Uterus (tissue), 4 donors: Measurements from ENCODE around the gene TLE6. TPM values are rescaled to one million over a fixed set of nuclear protein-coding genes. Genes with fewer than 3 reads are reported as not detected.

Experiments
- DNase-seq, 2 donors: peaks; one replicate each; pipeline ENCODE4 v3.0.0-alpha.2; 2019 to 2020
- H3K27ac ChIP-seq, 2 donors: fragments of 200-600 bp; sonication (generic); 1 replicate in 1 of 2; 2 replicates in 1 of 2; pipeline ENCODE4 v1.5.1; 2016 to 2018
- H3K27me3 ChIP-seq, 2 donors: fragments of 200-600 bp; sonication (generic); one replicate each; pipeline ENCODE4 v1.5.1; 2018 to 2019; ENCODE audit warnings: control low read depth in 1 of 2
- H3K36me3 ChIP-seq, 2 donors: fragments of 200-600 bp; sonication (generic); one replicate each; pipeline ENCODE4 v1.5.1; 2019; ENCODE audit warnings: control low read depth in 1 of 2
- H3K4me1 ChIP-seq, 2 donors: fragments of 200-600 bp; sonication (generic); one replicate each; pipeline ENCODE4 v1.5.1; 2018 to 2019; ENCODE audit warnings: control low read depth in 1 of 2
- H3K4me3 ChIP-seq, 2 donors: fragments of 200-600 bp; sonication (generic); 1 replicate in 1 of 2; 2 replicates in 1 of 2; pipeline ENCODE4 v1.5.1; 2018 to 2019; ENCODE audit warnings: mild to moderate bottlenecking in 1 of 2
- H3K9me3 ChIP-seq, 2 donors: fragments of 200-600 bp; sonication (generic); one replicate each; pipeline ENCODE4 v1.5.1; 2019; ENCODE audit warnings: control low read depth in 1 of 2
- CTCF ChIP-seq, 4 experiments: fragments of 200-600 bp in 2 of 4; fragments of 450-650 bp in 2 of 4; sonication (generic) in 2 of 4; IDR thresholded peaks; one replicate each; pipeline ENCODE4 v1.5.1; 2016 to 2019; ENCODE audit warnings: antibody characterized with exemption in 4 of 4, mild to moderate bottlenecking in 2 of 4, moderate library complexity in 1 of 4
- POLR2A ChIP-seq, 2 donors: fragments of 450-650 bp; IDR thresholded peaks; one replicate each; pipeline ENCODE4 v1.6.1; 2016; ENCODE audit warnings: antibody characterized with exemption in 2 of 2, mild to moderate bottlenecking in 1 of 2, moderate library complexity in 1 of 2
- intact Hi-C: fragments of 100-400 bp; cut with DNase I; formaldehyde crosslinking; loops from one replicate; pipeline ENCODE4 v1.15.1; 2023; ENCODE audit warnings: low total_unique reads
- total RNA-seq, 4 donors: library from RNA; depleted of rRNA in 3 of 4; stranded (reverse); fragments of >200 nt in 3 of 4; gene quantifications; one replicate each; pipeline versions ENCODE4 v1.1.0 to v1.2.4, GENCODE V29; 2014 to 2023
- donor health status: DM: yes; HTN: yes; CAD: no.

The TLE6 gene
- total RNA-seq, 4 donors from 2014 or later = 0.46 to 3.5 (median 1.1) TPM; not detected in 1

- H3K27ac ChIP-seq = no peak overlapping the region
- H3K36me3 ChIP-seq = no peaks in the 10 kb centered on the region
- no peaks in the 10 kb centered on the region for H3K27me3 ChIP-seq
- intact Hi-C loops = no loop called here
- DNase-seq = no peak
- H3K9me3 ChIP-seq = no peaks in the 10 kb centered on the region
- no peak overlapping the region for H3K4me3 ChIP-seq
- H3K4me1 ChIP-seq = no peaks in the 10 kb centered on the region
- no peak for TF ChIP-seq CTCF (IDR thresholded peaks at IDR 0.05)
- TF ChIP-seq POLR2A (IDR thresholded peaks at IDR 0.05) = no peak
Observed at GRCh38 chr19:2993579-2993978, 16.2 kb downstream of the TLE6 start.

GRCh38 chr19:2994588-2995131 is 17.3 kb downstream of the TLE6 start:
- no peak for TF ChIP-seq CTCF (IDR thresholded peaks at IDR 0.05)
- TF ChIP-seq POLR2A (IDR thresholded peaks at IDR 0.05) = no peak
- intact Hi-C loops = no loop called here
- no peak for DNase-seq
- Histone ChIP-seq H3K36me3 (no peaks in the 10 kb centered on the region), H3K4me1 (no peaks in the 10 kb centered on the region), H3K4me3 (no peak overlapping the region), H3K27me3 (no peaks in the 10 kb centered on the region), H3K9me3 (no peaks in the 10 kb centered on the region), H3K27ac (no peak overlapping the region)

- no peak overlapping the region for H3K27ac ChIP-seq
- H3K4me3 ChIP-seq = no peak overlapping the region
- no peaks in the 10 kb centered on the region for H3K9me3 ChIP-seq
- no peak for DNase-seq
- H3K36me3 ChIP-seq = no peaks in the 10 kb centered on the region
- TF ChIP-seq CTCF (IDR thresholded peaks at IDR 0.05) = no peak
- no peak for TF ChIP-seq POLR2A (IDR thresholded peaks at IDR 0.05)
- H3K4me1 ChIP-seq = no peaks in the 10 kb centered on the region
- H3K27me3 ChIP-seq = no peaks in the 10 kb centered on the region
- intact Hi-C loops = no loop called here
Observed at GRCh38 chr19:2997720-2998119, 20.4 kb downstream of the TLE6 start.

GRCh38 chr19:2998642-2999041 is 21.3 kb downstream of the TLE6 start:
- no peak for TF ChIP-seq CTCF (IDR thresholded peaks at IDR 0.05)
- no peak for TF ChIP-seq POLR2A (IDR thresholded peaks at IDR 0.05)
- no peaks in the 10 kb centered on the region for H3K4me1 ChIP-seq
- no peak for DNase-seq
- no peaks in the 10 kb centered on the region for H3K27me3 ChIP-seq
- no peak overlapping the region for H3K27ac ChIP-seq
- intact Hi-C loops = no loop called here
- no peaks in the 10 kb centered on the region for H3K9me3 ChIP-seq
- no peak overlapping the region for H3K4me3 ChIP-seq
- no peaks in the 10 kb centered on the region for H3K36me3 ChIP-seq

- Histone ChIP-seq H3K4me3 (no peak overlapping the region), H3K9me3 (no peaks in the 10 kb centered on the region), H3K27ac (no peak overlapping the region), H3K36me3 (no peaks in the 10 kb centered on the region), H3K27me3 (no peaks in the 10 kb centered on the region), H3K4me1 (no peaks in the 10 kb centered on the region)
- no peak for TF ChIP-seq POLR2A (IDR thresholded peaks at IDR 0.05)
- TF ChIP-seq CTCF (IDR thresholded peaks at IDR 0.05) = no peak
- intact Hi-C loops = no loop called here
- no peak for DNase-seq
Observed at GRCh38 chr19:3001235-3001800, 24.0 kb downstream of the TLE6 start.
